GM19468 (cell line): Measurements from ENCODE around the gene C2orf92.

Experiments used
- ATAC-seq: cut with Tn5 transposase; IDR thresholded peaks from one replicate; pipeline ENCODE4 v1.9.1; 2021; ENCODE audit warnings: mild to moderate bottlenecking, moderate library complexity, moderate number of reproducible peaks; ENCODE audit not compliant: unreplicated experiment; ENCODE audit errors: extremely low read depth

Gene C2orf92

GRCh38 chr2:97712693-97713295 is 43.3 kb downstream of the C2orf92 start:
- ATAC-seq = no peak

GRCh38 chr2:97713296-97714083 is 44.0 kb downstream of the C2orf92 start, which contains the start of gene ZAP70:
Gene ZAP70 (plus strand): TSS chr2:97713576. CDS start chr2:97724037, 10,461 bp downstream.
- no peak for ATAC-seq

DNA sequence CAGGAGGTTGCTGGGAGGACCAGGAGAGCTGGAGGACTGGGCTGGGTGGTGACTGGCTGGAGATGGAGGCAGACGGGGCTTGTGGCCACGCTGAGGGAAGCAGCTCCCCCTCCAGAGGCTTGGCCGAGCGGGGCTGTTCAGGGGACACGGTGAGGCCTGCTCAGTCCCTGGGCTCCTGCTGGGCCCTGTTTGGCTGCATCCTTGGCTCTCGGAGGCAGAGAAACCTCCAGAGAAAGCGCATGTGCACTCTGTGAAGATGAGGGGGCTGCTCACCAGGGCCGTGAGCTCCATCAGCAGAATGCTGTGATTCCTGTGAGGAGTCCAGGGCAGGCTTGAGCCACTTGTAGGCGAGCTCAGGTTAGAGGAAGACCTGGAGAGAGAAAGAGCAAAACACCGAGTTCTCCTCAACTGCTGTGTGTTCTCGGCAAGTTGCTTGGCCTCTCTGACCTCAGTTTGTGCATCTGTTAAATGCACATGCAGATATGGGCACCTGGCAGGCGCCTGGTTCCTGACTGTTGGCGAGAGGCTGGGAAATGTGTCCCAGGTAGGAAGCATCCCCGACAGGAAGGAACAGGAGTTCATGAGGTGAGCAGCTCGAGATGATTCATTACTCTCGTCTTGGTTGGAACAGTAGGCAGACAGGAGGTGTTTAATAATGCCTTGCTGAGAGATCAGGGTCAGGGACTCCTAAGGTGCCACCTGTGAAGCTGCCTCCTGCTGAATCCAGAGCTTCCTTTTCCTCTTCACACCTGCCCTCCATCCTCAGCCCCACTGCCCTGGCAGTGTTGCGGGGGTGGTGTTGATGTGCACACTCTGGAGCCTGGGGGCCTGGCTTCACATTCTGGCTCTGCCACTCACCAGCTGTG is 44.8 kb downstream of the C2orf92 start:
- ATAC-seq = no peak

DNA sequence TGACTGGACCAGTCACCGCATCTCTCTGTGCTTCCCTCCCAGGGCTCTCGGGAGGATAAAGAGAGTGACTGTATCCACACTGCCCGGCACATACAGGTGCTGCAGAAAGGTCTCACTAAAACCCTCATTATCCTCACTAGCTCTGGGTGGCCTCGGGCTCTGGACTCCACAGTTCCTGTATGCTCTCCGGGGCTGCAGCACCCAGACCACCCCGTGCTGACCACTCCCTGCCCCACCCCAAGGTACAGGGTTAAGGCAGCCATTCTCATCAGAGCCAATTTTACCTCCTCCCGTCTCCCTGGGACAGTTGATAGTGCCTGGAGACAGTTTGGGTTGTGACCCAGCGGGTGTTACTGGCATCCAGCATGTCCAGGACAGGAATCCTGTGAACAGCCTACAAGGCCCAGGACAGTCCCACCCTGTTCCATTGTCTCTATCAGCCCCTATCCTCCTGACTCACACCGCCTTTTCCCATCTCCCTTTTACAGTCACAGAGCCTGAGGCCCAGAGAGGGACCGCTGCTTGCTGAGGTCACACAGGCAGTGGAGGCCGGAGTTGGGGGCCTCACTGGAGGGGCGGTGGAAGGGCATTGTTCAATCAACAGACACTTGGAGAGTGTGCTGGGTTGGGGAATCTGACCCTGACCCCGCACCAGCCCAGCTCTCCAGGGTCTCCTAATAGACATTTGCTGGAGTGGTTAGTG is 45.6 kb downstream of the C2orf92 start:
- ATAC-seq = no peak

GRCh38 chr2:97715951-97716694 is 46.6 kb downstream of the C2orf92 start:
- ATAC-seq = no peak

DNA sequence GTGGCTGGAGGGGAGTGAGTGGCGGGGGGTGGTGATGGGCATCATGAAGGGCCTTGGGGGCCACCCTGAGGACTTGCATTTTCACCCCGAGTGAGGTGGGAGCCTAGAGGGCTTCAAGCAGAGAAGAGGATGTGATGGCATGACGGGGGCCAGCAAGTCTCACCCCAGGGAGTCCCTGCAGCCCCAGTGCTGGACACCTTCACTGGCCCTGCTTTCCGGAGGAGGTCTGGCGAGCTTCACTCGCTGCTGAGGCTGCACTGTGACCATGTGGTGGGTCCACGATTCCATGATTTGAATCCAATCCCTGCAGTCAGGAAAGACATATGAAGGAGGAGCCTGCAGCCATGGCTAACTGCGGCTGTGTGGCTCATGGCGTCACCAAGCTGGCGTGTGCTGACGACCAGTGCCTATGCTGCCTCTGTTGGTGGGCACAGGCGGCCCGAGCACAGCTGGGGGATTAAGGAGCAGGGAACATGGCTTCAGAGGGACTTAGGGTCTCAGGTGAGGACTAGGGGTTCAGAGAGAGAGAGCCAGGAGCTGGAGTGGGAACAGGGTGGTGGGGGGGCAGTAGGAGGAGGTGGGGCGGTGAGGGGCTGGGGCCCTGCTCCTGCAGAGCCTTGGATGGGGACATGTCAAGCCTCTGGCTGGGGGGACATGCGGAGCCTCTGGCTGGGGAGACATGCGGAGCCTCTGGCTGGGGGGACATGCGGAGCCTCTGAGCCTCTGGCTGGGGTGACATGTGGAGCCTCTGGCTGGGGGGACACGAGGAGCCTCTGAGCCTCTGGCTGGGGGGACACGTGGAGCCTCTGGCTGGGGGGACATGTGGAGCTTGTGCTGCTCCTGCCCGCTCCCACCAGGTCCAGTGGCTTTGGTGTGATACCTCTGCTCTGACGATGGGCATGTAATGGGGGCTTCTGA is 47.4 kb downstream of the C2orf92 start:
- ATAC-seq = no peak

GRCh38 chr2:97717613-97717995 is 48.1 kb downstream of the C2orf92 start:
- ATAC-seq = no peak

DNA sequence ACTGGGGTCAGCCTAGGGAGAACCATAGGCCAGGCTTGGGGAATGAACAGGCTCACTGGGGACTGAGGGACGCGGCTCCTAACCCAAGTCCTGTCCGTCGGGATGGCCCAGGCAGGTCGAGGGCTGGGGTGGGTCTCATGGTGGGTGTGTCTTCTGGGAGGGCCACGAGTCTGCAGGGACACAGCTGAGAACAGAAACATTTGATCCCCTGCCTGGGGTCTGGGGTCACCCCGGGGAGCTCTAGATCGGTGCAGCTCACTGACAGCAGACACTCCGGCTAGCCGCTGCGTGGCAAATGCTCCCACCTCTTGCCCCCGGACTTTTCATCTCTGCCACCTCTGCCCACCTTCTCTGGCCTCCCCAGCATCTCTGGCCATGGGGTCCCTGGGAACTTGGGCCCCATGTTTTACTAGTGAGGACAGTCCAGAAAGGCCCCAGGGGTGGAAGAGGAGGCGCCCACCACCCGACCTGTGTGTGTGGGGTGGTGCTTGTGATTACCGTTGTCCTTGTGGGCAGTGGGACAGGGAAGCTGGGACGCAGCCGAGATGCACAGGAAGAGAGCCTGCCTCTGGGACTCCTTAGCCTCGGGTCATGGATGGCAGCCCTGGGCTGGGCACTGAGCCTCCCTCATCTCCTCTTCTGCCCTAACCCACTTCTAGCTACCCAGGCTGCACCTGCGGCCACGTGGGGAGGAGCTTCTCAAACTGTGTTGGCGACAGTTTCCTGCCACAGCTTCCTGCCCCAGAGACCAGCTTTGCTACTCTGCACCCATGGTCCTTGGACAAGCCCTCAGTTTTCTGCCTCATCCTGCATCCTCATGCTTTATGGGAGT is 48.8 kb downstream of the C2orf92 start:
- ATAC-seq = no peak

- ATAC-seq = no peak
These were observed 49.4 kb downstream of the C2orf92 start for GRCh38 chr2:97718942-97719341.

DNA sequence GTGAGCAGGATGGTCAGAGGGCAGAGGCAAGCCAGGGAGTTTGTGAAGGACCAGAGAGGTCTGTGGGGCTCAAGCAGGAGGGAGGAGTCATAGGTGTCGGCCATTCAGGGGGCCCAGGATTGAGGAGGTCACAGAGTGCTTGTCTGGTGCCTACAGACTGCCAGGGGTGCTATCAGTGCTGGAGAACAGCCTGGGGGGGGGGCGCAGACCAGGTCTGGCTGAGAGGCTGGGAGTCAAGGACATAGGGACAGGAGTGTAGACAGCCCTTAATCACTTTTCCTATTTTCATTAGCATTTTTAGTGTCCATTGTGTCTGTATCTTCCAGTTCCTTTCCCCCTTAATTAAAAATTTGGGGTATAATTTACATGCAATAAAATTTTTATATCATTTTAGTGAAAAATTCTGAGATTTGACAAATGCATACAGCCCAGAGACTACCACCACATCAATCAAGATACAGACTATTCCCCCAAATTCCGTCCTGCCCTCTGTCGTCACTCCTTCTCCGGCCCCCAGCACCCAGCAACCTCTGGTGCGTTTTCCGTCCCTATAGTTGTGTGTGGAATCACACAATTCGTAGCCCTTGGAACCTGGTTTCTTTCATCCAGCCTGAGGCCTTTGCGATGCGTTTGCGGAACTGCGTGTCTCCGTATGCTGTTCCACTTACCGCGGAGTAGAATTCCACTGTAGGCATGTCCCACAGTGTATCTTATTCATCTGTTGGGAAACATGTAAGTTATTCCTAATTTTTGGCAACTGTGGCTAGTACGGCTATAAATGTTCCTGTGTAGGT is 50.0 kb downstream of the C2orf92 start:
- no peak for ATAC-seq

DNA sequence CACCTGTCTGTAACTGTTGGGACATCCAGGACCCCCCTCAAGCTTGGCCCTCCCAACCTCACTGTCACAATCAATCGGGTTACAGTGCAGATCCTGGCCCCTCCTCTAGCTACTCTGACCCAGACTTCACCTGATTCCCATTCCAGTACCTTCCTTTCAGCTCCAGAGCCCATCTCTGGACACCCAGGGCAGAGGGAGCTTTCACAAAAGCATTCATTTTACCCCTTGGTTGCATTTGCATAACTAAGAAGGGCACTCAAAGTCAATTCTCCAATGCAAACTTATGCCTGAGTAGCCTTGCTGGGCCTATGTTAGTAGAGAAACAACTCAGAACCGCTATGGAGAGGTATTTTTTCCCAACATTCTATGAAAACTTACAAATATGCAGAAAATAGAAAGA is 51.2 kb downstream of the C2orf92 start:
- no peak for ATAC-seq

GRCh38 chr2:97722227-97722626 is 52.7 kb downstream of the C2orf92 start:
- no peak for ATAC-seq

DNA sequence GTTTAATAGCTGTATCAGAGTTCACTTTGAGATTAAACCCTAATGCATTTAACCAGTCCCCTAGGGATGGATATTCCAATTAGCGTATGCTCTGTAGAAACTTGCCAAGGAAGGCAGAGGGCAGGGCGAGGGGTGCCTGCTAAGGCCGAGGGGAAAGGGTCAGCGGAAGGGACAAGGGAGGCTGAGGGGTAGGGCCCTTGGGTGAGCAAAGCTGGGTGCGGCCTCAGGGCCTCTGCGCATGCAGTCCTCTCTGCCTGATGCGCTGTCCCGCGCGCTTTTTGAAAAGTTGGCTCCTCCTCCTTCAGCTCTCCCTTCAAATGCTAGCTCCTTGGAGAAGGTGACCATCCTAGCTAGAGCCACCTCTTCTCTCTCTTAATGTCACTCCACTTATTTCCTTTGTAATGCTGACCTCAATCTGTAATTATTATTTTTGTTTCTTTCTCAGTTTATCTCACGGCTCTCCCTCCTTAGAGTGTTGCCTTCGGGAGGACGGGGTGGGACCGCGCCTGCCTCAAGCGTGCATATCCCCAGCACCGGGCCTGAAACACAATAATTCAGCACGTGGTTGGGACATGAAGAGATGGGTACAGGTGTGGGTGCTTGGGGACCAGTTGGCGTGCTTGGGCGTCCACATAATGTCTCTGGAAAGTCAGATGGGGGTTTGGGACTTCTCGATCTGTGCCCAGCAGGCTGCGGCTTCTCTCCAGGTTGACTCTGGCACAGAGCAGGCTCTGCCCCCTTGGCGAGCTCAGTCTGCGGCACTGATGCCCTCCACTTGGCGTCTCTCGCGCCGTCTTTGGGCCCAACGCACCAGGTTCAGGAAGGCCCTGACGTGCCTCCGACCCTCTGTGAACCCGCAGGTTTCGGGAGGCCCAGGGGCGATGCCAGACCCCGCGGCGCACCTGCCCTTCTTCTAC is 53.9 kb downstream of the C2orf92 start:
- ATAC-seq = no peak

DNA sequence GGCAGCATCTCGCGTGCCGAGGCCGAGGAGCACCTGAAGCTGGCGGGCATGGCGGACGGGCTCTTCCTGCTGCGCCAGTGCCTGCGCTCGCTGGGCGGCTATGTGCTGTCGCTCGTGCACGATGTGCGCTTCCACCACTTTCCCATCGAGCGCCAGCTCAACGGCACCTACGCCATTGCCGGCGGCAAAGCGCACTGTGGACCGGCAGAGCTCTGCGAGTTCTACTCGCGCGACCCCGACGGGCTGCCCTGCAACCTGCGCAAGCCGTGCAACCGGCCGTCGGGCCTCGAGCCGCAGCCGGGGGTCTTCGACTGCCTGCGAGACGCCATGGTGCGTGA is 54.5 kb downstream of the C2orf92 start:
- no peak for ATAC-seq

DNA sequence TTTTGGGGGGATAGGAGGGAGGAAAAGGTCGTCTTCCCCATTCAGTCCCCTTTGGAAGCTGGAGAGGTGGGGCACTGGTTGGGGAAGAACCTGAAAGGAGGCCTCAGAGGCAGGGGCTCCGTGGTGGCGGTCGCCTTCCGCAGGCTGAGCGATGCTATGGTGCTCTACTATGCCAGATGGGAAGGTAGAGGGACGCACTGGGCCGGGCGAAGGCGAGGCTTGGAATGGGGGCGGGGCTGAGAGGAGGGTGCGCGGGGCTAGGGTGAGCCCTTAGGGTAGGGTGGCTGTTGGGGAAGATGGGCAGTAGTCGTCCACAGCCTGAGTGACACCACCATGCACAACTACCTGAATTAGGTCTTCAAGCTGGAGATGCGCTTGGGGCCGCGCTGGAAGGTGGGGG is 55.0 kb downstream of the C2orf92 start:
- no peak for ATAC-seq
